Hepatocyte (in vitro differentiated cells): ENCODE measurements around the gene IL15RA. TPM values are rescaled to one million over a fixed set of nuclear protein-coding genes. Genes with fewer than 3 reads are reported as not detected.

Experiments used
- DNase-seq: peaks from one replicate; pipeline ENCODE4 v3.0.0-alpha.2; 2016; ENCODE audit warnings: low spot score
- H2AFZ ChIP-seq: fragments of 200-600 bp; sonication (generic); 2 replicates; pipeline ENCODE4 v1.6.0; 2016; ENCODE audit warnings: antibody characterized with exemption, mild to moderate bottlenecking
- H3K27ac ChIP-seq: fragments of 200-600 bp; sonication (generic); 2 replicates; pipeline ENCODE4 v1.5.1; 2016; ENCODE audit warnings: mild to moderate bottlenecking
- H3K27me3 ChIP-seq: fragments of 200-600 bp; sonication (generic); 2 replicates; pipeline ENCODE4 v1.6.1; 2016
- H3K36me3 ChIP-seq: fragments of 200-600 bp; sonication (generic); replicated peaks from 2 replicates; pipeline ENCODE4 v1.5.1; 2016; ENCODE audit warnings: low read depth; ENCODE audit not compliant: insufficient read depth
- H3K4me1 ChIP-seq: fragments of 200-600 bp; sonication (generic); 2 replicates; pipeline ENCODE4 v1.5.1; 2016; ENCODE audit warnings: mild to moderate bottlenecking, moderate library complexity; ENCODE audit not compliant: insufficient read depth
- H3K4me2 ChIP-seq: fragments of 200-600 bp; sonication (generic); 2 replicates; pipeline ENCODE4 v1.6.0; 2016
- H3K4me3 ChIP-seq: fragments of 200-600 bp; sonication (generic); 2 replicates; pipeline ENCODE4 v1.5.1; 2016; ENCODE audit warnings: mild to moderate bottlenecking
- H3K79me2 ChIP-seq: fragments of 200-600 bp; sonication (generic); 2 replicates; pipeline ENCODE4 v1.6.0; 2017; ENCODE audit warnings: mild to moderate bottlenecking
- H3K9me2 ChIP-seq: fragments of 200-600 bp; sonication (generic); replicated peaks from 2 replicates; pipeline ENCODE4 v1.6.0; 2017; ENCODE audit warnings: mild to moderate bottlenecking; ENCODE audit not compliant: insufficient read depth
- H3K9me3 ChIP-seq: fragments of 200-600 bp; sonication (generic); 2 replicates; pipeline ENCODE4 v1.5.1; 2016; ENCODE audit warnings: low read depth, mild to moderate bottlenecking
- H4K20me1 ChIP-seq: fragments of 200-600 bp; sonication (generic); 2 replicates; pipeline ENCODE4 v1.6.0; 2016; ENCODE audit warnings: mild to moderate bottlenecking; ENCODE audit not compliant: insufficient read depth, poor library complexity, severe bottlenecking
- CTCF ChIP-seq: fragments of 200-600 bp; sonication (generic); IDR thresholded peaks from 2 replicates; pipeline ENCODE4 v1.5.1; 2016; ENCODE audit warnings: antibody characterized with exemption, mild to moderate bottlenecking; ENCODE audit not compliant: poor library complexity
- EZH2 ChIP-seq: fragments of 200-600 bp; sonication (generic); IDR thresholded peaks from 2 replicates; pipeline ENCODE4 v1.6.1; 2016; ENCODE audit warnings: antibody characterized with exemption, mild to moderate bottlenecking, borderline replicate concordance
- EZH2phosphoT487 ChIP-seq: fragments of 200-600 bp; sonication (generic); IDR thresholded peaks from one replicate; pipeline ENCODE4 v1.6.1; 2018; ENCODE audit warnings: antibody characterized with exemption, mild to moderate bottlenecking, low read depth, moderate library complexity; ENCODE audit not compliant: unreplicated experiment, severe bottlenecking
- WGBS: methylation state at CpG from one replicate; pipeline ENCODE4 v1.1.6; 2016; ENCODE audit warnings: low lambda C conversion rate; ENCODE audit errors: missing lambda C conversion rate; 5-methylcytosine and 5-hydroxymethylcytosine counted together
- polyA plus RNA-seq: library from polyadenylated mRNA; unstranded; fragments of >200 nt; fragmentation: Nextera tagmentation; extraction: Ambion mirVana; gene quantifications from 2 replicates; pipeline ENCODE4 v1.2.1, GENCODE V29; 2016
- total RNA-seq: library from RNA; depleted of rRNA; stranded (reverse); fragments of >200 nt; gene quantifications from 2 replicates; pipeline ENCODE4 v1.2.3, GENCODE V29; 2014

Gene IL15RA
- total and polyA plus RNA-seq, 2 experiments from 2014 or later: 2.4 to 3.8 TPM

- no peaks in the 10 kb centered on the region for H3K9me2 ChIP-seq
- no peaks in the 10 kb centered on the region for H3K79me2 ChIP-seq
- H3K36me3 ChIP-seq: no peaks in the 10 kb centered on the region
- no peak for DNase-seq
- no peak overlapping the region for H3K4me2 ChIP-seq
- no peaks in the 10 kb centered on the region for H3K27me3 ChIP-seq
- H4K20me1 ChIP-seq: no peaks in the 10 kb centered on the region
- 81% methylated on average over 6 of the region's 6 CpGs for WGBS
- peaks cover 12% of the 10 kb centered on the region for H3K4me1 ChIP-seq
- H3K4me3 ChIP-seq: no peak overlapping the region
- H3K27ac ChIP-seq: no peak overlapping the region
- TF ChIP-seq CTCF (no peak), EZH2phosphoT487 (no peak), EZH2 (no peak)
- no peaks in the 10 kb centered on the region for H3K9me3 ChIP-seq
- H2AFZ ChIP-seq: no peak overlapping the region
Observed at GRCh38 chr10:5940807-5941218, 36.5 kb downstream of the IL15RA start.

- DNase-seq: no peak
- Histone ChIP-seq H3K79me2 (no peaks in the 10 kb centered on the region), H3K9me3 (no peaks in the 10 kb centered on the region), H3K4me1 (no peaks in the 10 kb centered on the region), H3K9me2 (no peaks in the 10 kb centered on the region), H3K4me2 (no peak overlapping the region), H3K27me3 (no peaks in the 10 kb centered on the region), H3K27ac (no peak overlapping the region), H4K20me1 (no peaks in the 10 kb centered on the region), H2AFZ (no peak overlapping the region), H3K4me3 (no peak overlapping the region), H3K36me3 (no peaks in the 10 kb centered on the region)
- TF ChIP-seq EZH2 (no peak), CTCF (no peak), EZH2phosphoT487 (no peak)
- WGBS: 95% methylated on average over 12 of the region's 12 CpGs
Observed at GRCh38 chr10:5938291-5938690, 39.1 kb downstream of the IL15RA start.

GRCh38 chr10:5937016-5937415 lies 40.3 kb downstream of the IL15RA start:
- no peaks in the 10 kb centered on the region for H3K36me3 ChIP-seq
- DNase-seq: no peak
- WGBS: 95% methylated on average over 18 of the region's 18 CpGs

More at GRCh38 chr10:5937016-5937415, 40.3 kb downstream of the IL15RA start:
- Histone ChIP-seq H3K79me2 (no peaks in the 10 kb centered on the region), H3K4me1 (no peaks in the 10 kb centered on the region), H2AFZ (no peak overlapping the region), H3K9me2 (no peaks in the 10 kb centered on the region), H3K9me3 (no peaks in the 10 kb centered on the region), H3K4me2 (no peak overlapping the region), H3K27me3 (no peaks in the 10 kb centered on the region), H3K27ac (no peak overlapping the region), H3K4me3 (no peak overlapping the region), H4K20me1 (no peaks in the 10 kb centered on the region)
- TF ChIP-seq CTCF: no peak
- TF ChIP-seq EZH2: no peak
- TF ChIP-seq EZH2phosphoT487: no peak
